Body of pancreas (tissue), 4 donors: ENCODE data around the gene RFC4.

ENCODE experiments used
- POLR2A ChIP-seq, 3 donors: fragments of 450-650 bp; IDR thresholded peaks; one replicate each; pipeline ENCODE4 v1.6.1; 2016; ENCODE audit warnings: antibody characterized with exemption in 3 of 3, mild to moderate bottlenecking in 2 of 3
- TF ChIP-seq, protein P1 (sequence below), 7 experiments: fragments of 450-650 bp in 4 of 7; fragments of 200-600 bp in 3 of 7; sonication (generic) in 3 of 7; IDR thresholded peaks; one replicate each; pipeline ENCODE4 v1.5.1; 2016 to 2019; ENCODE audit warnings: antibody characterized with exemption in 7 of 7

DNA sequence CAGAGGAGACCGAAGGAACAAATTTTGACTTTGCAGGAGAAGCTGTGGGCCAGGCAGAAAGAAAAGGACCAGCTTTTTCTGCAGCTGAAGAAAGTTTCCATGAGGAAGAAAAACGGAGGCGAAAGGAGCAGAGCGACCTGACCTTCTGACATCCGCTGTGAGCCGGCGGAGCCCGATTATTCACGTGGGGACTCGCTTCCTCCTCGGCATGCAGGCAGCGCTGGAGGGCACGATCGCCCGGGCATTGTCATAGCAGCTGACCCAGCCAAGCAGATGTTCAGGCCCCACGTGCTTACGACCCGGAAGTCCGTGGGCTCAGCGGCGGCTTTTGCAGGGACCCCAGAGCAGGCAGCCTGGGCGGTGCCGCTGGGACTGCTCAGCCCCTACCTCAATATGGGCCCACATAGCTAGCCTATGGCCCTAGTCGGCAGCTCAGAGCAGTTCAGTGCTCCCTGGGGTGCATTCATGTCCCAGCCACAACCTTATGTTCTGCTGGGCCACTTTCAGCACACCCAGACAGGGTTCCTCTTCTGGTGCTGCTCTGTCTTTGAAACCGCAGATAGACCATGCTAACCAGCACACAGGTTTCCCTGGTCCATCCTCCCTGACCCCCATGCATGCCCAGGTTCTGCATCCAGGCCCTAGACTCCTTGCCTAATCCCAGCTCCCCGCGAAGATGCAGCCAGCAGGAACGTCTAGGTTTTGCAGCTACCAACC is 33.4 kb downstream of the RFC4 start:
- TF ChIP-seq, protein P1, sequence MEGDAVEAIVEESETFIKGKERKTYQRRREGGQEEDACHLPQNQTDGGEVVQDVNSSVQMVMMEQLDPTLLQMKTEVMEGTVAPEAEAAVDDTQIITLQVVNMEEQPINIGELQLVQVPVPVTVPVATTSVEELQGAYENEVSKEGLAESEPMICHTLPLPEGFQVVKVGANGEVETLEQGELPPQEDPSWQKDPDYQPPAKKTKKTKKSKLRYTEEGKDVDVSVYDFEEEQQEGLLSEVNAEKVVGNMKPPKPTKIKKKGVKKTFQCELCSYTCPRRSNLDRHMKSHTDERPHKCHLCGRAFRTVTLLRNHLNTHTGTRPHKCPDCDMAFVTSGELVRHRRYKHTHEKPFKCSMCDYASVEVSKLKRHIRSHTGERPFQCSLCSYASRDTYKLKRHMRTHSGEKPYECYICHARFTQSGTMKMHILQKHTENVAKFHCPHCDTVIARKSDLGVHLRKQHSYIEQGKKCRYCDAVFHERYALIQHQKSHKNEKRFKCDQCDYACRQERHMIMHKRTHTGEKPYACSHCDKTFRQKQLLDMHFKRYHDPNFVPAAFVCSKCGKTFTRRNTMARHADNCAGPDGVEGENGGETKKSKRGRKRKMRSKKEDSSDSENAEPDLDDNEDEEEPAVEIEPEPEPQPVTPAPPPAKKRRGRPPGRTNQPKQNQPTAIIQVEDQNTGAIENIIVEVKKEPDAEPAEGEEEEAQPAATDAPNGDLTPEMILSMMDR (IDR thresholded peaks at IDR 0.05): no peak
- TF ChIP-seq POLR2A (IDR thresholded peaks at IDR 0.05): peak in 2 of 3 donors; percentile 20 to 27
